GM18873 (cell line): ENCODE measurements around the gene SMIM20.
"Not testable (repeated sequence)": the region's sequence is repeated elsewhere in the genome, so short reads cannot be mapped to it uniquely, and the experiment has no call there.

Experiments
- ATAC-seq: cut with Tn5 transposase; IDR thresholded peaks from one replicate; pipeline ENCODE4 v1.9.1; 2021; ENCODE audit warnings: mild to moderate bottlenecking, moderate library complexity, moderate number of reproducible peaks; ENCODE audit not compliant: unreplicated experiment, low FRiP score

Gene SMIM20

DNA sequence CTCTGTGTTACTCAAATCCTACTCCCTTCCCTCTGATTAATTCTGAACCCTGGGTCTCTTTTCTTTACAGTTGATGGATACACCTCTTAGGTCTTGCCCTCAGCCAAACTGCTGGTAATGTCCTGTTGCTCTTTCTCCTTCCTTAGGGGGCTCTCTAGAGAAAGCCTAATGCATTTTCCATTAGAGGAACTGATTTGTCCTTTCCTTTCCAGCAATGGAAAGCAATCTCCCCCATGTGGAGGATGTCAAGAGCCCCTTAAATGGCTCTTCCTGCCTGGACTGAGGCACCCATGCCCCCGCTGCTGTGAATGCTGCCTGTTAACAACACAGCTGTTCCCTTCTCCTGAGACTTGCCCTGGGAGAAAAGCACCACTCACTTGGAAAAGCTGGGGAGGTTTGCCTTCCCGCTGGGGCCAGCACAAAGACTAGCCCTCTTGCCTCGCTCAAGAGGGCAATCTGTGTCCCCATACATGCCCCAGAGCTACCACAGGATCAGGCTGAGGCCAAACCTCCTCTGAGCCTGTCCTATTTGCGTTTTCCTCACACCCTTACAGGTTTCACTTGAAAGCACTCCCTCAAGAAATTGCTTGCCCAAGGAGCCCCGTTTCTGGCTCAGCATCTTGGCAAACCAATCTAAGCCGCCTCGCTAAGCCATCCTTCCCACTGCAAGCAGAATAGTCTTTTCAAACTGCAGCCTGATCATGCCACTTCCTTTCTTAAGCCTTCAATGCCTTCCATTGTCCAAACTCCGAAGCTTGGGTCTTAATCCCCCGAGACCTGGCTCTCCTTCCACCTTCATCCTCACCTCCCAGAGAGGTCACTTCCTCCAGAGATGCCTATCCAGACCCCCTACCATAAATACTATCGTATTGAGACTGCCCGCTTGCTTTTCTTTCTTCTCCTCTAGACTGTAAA lies 23.2 kb upstream of the SMIM20 start:
- no peak for ATAC-seq

DNA sequence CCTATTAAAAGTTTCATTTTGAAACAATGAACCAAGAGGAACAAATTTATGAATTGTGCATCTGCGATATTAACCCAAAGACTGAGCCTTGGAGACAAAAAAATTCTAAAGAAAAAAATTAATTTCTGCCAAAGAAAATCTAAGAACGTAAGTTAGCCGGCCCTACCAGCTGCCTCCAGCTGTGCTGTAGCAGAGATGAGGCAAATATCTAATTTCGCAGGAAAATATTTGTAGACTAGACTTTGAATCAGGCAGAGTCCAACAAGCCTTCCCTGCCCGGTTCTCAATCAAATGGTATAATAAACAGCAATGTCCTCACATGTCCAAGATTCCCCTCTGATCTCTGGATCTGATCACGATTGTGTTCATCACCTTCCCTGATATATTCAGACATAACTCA lies 21.2 kb upstream of the SMIM20 start:
- ATAC-seq = no peak

DNA sequence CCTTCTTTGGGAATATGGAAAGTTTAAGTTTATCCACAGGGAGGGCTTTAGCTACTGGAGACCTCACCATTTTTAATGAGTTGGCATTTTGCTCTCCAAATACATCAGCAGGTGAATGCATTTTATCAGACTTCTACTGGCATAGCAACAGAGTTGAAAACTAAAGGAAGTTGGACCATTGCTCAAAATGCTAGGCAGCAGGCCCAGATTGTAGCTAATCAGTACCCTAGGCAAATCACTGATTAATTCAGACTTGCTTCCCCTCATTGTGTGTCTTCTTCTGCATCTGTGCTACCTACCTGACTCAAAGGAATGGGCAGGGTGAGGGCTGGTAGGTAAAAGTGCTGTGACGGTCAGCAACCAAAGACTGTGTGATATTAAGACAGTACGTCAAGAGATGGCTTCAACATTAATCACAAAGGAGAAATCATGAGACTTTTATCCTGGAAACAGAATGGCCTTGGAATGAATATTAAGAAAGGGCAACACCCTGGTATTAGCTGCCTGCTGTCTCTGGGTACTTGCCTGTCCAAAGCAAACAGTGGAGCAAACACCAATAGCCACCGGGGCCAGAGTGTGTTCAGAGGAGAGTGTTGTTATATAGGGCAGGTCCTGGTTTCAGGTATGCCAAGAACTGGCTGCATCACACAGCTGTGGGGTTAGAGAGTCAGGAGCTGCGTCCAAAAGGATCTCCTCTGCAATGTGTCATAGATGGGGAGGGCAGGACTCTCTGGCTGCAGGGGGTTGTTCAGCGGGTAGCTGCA lies 17.1 kb upstream of the SMIM20 start:
- ATAC-seq = no peak

DNA sequence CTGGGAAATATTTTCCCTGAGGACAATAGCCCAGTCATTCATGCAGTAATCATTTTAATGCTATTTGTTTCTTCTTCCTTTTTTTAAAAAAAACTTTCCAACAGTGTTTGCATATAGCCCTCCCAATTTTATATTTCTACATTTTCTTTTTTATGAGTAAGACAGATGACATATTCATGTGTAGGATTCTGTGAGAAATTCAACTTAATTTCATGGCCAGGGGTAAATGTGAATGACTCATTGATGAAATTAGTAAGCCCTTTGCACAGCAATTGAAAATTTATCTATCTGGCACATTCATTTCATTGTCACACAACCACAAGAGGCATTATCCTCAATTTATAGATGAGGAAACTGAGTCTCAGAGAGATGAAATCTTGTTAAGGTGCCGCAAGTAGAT lies 13.7 kb upstream of the SMIM20 start:
- no peak for ATAC-seq

DNA sequence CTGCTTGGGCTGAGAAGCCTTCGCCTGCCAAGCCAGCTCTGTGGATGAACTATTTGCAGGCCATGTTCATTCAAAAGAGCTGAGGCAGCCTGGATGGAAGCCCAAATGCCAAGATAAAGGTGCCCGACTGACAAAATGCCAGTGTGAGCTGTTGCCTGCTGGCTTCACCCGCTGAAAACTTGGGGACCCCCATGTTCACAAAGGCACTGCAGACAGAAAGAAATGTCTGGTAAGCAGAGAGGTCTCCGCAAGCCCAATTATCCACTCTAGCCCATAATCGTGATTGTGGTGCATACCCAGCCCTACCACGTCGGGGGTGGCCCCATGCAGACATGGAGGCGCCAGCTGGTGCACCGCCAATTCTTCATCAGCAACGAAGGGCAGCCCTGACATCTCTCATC lies 13.0 kb upstream of the SMIM20 start:
- ATAC-seq = no peak

DNA sequence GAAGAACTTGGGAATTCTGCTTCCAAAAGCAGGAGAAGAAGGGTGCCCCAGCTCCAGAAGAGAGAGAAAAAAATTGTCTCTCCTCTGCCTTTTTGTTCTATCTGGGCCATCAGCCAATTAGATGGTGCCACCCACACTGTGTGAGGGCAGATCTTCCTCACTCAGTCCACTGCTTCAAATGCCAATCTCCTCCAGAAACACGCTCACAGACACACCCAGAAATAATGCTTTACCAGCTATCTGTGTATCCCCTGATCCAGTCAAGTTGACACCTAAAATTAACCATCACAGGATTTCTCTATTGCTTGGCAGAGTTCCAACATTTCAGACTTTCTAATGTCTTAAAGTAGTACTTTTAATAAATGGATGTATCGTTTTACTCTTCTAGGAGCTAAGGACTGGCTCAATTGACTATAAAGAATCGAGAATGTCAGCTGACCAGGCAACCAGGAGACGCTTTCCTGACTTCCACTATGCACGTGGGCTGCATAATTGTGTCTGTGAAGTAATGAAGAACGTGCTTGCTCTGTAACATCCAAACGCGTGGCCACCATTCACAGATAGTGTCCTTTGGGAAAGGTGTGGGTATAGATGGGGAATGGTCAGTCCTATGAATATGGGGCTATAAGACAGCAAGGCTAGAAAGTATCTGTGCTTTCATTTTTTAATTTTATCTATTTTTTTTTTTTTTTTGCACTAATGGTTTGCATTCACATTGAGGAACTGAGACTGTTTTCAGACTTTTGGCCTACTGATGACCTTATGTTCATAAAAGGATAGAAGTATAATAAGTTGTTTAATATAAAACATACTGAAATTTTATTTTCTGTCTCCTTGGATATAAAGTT lies 9.9 kb upstream of the SMIM20 start:
- no peak for ATAC-seq

DNA sequence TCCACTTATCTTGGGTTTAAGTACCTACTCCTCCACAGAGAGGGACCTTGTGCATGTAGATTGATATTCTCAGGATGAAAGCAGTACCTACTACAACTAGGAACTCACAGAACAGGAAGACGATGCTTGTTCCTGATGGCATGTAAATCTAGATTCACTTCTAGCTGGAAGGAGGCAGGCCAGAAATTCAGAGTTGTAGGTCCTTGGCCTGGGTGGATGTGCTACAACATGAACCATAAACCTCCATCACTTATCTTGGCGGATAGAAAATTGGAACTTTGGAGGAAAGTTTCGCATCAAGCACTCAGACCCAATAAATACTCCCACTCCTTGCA lies 9.3 kb upstream of the SMIM20 start:
- no peak for ATAC-seq

DNA sequence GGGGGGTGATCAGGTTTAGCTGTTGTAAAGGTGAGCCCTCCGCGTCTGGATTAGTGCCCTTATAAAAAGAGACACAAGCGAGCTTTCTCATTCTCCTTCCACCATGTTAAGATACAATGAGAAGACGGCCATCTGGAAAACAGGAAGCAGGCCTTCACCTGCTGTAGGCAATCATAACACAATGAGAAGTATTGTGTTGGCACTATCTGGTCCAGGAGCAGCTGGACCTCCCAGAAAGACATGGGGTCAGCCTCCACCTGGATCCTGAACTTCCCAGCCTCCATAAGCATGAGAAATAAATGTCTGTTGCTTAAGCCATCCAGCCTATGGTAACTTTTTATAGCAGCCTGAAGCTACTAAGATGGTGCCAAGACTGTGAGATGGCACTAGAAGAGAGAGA lies 8.6 kb upstream of the SMIM20 start:
- no peak for ATAC-seq

DNA sequence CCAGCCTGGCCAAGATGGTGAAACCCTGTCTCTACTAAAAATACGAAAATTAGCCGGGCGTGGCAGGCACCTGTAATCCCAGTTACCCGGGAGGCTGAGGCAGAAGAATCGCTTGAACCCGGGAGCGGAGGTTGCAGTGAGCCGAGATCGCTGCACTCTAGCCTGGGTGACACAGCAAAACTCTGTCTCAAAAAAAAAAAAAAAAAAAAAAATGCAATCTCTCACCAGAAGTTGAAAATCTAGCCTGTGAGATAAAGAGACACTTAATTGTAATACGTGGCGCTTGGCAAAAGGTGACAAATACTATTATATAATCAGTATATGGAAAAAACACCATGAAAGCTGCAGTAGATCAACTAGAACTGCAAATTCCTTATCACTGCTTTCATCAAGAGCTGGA lies 7.9 kb upstream of the SMIM20 start:
- not testable (repeated sequence) for ATAC-seq

DNA sequence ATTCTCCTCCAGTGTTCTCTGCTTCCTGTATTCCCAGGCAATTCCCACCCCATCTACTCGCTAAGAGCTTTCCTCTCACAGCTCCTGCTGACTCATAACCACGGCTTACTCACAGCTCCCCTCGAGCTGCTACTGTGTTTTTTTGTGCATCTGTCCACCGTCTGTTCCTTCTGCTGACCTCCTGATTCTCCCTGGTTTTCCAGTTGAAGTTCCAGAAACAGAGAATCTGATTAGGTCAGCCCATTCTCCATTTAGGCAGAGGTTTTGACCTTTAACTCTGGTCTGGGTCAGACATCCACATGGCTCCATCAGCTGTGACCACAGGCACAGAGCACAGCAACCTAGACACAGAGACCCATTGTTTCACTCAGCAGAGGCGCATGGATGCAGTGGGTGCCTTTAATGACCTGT lies 5.5 kb upstream of the SMIM20 start:
- ATAC-seq = no peak

DNA sequence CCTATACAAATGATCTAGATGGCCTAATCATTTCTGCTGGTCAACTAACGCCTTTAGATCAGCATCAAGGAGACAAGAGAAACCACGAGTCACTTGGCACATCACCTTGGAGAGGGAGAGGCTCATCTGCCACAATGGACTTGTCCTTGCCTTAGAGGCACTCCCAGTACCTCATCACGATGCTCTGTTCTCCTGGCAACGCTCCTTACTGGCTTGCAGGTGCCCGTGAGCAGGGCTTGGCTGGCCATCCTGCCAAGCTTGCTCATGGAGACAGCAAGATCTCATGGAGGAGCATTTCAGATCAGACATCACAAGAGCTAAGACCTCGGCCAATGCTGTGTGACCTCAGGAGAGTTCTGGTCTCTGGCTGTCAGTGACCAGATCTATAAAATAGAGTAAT lies 2.7 kb upstream of the SMIM20 start:
- no peak for ATAC-seq

DNA sequence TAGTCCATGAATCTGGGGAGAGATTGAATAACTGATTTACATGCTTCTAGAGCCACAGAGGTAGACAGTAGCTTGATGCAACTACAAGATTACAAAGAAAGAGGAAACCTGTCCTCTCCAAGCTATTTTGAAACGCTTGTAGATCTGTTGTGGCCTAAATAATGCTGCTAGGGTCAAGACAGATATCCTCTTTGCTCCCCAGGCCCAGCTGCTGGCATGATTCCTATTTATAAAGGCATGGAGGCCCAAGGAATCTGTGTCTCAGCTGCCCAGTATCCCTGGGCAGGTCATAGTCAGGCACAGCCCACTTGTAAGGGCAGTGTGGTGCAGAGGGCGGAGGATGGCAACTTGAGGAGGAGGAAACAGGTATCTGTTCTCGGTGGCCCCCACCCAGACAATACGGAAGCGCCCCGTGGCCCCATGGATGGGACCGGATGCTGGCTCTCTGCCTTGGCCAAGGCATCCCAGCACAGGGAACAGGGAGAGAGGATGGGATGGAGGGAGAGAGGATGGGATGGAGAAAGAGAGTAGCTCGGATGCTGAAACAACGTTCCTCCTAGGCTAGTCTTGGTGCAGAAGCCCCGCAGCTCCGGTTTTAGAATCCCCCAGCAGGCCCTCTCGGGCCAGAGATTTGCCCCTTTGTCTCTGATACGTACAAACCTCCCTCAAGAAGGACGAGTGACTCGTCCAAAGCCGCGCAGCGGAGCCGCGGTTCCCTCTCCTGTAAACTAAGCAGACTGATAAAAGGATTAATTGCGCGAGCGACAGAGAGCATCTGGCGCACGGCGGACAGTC lies 767 bp upstream of the SMIM20 start:
- peak; percentile 36 for ATAC-seq

DNA sequence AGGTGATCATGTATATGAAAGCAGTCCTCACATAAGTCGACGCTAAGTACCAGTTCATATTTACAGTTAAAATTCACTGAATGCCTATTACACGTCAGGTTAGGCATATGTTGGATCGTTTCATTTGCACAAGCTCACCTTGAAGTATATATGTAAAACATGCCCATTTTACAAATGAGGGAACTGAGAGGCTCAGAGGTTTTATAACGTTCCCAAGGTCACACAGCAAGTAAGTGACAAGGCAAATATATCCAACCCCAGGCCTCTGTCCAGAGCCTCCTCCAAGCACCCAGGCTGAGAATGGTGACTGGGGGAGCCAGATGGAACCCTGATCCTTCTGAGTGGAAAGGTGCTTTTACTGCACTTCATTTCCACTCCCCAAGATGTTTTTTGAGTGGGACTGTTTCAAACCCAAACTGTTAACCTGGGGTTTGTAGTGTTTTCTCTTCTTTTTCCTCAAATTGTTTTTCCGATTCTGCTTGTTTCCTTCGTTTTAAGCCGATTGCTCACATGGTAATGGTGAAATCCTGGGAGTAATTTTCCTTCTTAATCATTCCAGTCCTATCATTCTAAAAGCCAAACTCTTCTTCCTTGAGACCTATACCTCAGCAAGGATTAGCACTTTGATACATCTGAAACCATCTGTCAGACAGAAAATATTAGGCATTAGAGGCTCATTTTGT lies 791 bp downstream of the SMIM20 start:
- no peak for ATAC-seq

DNA sequence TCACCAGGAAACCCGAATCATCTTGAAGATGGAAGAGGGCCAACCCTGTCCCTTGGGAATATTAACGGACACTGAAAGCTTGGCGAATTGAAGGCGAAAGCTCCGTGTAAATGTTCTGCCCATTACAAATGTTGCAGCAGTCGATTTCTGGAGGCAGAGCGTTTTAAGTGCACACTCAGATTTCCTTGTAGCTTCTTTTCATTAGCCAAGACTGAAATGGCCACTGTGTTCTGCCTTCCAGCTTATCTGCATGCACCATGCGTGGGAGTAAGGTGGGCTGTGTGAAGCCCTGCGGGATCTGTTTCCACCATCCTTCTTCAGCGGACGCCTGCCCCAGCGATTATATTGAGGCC lies 1.3 kb downstream of the SMIM20 start:
- ATAC-seq = no peak

DNA sequence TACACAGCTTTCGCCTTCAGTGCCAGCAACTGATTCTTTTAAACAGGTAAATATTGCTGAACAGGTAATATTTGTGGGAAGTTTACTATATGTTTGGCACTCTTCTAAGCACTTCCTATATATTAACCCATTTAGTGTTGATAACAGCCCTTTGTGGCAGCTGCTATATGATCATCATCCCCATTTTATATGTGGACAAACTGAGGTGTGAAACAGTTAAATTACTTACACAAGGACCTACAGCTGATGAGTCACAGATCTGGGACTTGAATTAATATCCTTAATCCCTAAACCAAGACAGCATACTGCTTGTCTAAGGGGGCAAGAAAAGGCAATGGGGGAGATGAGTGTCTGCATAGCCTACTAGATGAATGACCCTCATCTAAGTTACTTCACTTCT lies 2.9 kb downstream of the SMIM20 start:
- ATAC-seq = no peak

DNA sequence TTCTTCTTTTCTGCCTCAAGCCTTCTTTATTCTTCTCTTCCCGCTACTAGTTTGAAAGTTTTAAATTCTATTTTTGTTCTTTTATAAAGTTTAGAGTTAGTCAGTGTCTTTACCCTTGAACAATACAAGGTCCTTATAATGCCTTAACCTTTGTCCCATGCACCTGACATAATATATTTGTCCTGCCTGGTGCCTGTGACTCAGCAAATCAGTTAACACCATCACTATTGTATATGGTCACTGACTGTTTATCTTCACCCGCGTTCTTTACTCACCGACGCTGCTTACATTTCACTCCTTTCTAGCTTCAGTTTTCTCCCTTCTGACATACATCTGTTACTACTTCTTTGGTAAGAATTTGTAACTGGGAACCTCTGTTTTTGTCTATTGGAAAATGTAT lies 5.7 kb downstream of the SMIM20 start:
- no peak for ATAC-seq

DNA sequence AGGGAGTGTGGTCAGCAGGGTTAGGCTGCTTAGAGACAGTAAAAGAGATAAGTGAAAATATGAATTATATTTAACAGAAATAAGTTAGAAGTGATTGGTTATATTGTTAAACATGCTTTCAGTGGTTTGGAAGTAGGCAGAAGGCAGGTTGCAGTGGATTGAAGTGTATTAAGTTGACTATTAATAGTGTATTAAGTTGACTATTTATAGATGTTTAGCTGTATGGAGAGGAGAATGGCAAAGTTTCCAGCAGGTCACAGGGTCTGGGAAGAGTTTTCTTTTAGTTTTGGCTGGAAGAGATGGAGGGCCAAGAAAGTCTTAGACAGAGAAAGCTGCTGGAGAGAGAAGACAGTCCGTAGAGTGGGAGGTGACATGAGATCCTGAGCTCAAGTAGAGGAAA lies 7.9 kb downstream of the SMIM20 start:
- no peak for ATAC-seq

DNA sequence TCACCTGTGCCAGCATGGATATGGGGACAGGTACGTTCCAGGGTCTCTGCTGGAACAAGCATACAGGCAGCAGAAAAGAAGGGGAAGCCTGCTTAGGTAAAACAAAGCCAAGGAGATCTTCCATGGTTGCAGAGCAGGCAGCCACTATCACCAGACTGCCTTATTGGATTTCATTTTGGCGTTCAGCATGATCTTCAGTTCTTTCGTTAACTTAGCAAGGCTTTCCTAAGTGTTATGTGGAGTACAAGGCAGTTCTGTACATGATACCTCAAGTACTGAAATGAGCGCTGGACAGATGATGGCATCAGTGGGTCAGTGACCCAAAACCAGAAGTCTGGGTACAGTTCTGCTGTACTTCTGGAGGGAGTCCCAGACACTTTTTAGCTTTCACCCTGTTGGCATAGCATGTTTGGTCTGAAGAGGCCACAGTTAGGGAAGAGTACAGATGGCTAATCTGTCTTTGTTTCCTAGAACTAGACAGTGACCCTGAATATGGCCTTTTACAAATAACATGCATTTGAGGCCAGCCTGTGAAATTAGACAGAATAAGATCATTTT lies 8.9 kb downstream of the SMIM20 start:
- no peak for ATAC-seq

DNA sequence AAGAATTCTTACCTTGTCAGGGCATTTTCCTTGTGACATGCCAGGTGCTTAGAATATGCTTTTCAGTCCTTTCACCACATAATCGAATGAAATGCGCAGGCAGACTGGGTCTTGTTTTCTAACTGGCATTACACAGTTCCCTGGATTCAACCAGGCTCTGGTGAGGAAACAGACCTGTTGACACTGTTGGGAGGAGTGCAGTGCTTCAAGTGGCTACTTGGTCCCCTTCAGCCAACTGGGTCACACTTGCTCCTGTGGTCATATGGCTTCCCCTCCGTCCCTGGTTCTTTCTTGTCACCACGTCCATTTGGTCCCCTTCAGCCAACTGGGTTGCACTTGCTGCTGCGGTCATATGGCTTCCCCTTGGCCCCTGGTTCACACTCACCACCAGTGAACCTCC lies 9.7 kb downstream of the SMIM20 start:
- no peak for ATAC-seq
